ENCODE results near the gene USP7. TPM values are rescaled to one million over a fixed set of nuclear protein-coding genes. Genes with fewer than 3 reads are reported as not detected.

Gene USP7
- polyA plus RNA-seq, 1 of the 3 experiments (the other 2 are of a cell fraction) = 8.6 TPM

DNA sequence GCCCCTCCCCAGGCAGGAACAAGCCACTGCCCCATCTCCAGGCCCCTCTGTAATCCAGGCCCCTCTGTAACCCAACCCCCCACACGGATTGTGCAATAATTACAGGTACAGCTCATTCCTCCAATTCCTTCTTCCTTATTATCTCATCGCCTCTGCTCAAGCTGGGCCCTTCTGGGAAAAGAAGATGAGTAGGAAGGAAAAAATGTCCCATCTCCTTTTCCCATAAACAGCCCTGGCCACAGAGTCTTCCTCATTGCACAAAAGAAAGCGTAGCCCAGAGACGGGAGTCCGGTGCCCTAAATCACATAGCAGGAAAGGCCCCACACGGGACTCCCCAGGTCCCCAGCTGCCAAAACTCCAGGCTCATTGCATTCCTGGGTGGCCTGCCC lies 85.2 kb downstream of the USP7 start:
- DNase-seq = no peak
- ChIA-PET CTCF (interaction anchor here (0.7 to 4.7 kb wide), 9 partner anchors 9 to 311 kb away, joined by 3 to 50 read pairs (median 4); partner anchors contain the start of gene CARHSP1), POLR2A (interaction anchor here (2.4 kb wide), 1 partner anchor 10 kb away, joined by 10 read pairs; the partner anchor contains the start of gene CARHSP1)
- Histone ChIP-seq H3K9ac (peak overlapping the region; percentile 30; the same call in 1 of the 2 replicates), H3K27ac (ENCODE audit: low read depth in 2 of 2, low read length in 1 of 2) (peak overlapping the region in 1 of 2 experiments; percentile 35; a peak in 1 of 4 replicates), H3K9me3 (no peaks in the 10 kb centered on the region), H2AFZ (ENCODE audit: low read depth) (peak overlapping the region; percentile 9; the same call in 1 of the 2 replicates), H3K79me2 (ENCODE audit: insufficient read depth) (no peaks in the 10 kb centered on the region), H3K36me3 (replicated peaks in 1 of 2; ENCODE audit: control insufficient read depth in 1 of 2, insufficient read depth in 2 of 2, low read length in 1 of 2) (no peaks in the 10 kb centered on the region), H4K20me1 (ENCODE audit: insufficient read depth) (no peaks in the 10 kb centered on the region), H3F3A (replicated peaks; ENCODE audit: insufficient read depth) (no peaks in the 10 kb centered on the region), H3K4me3 (ENCODE audit: low read depth in 2 of 2, low read length in 1 of 2) (no peak overlapping the region), H3K27me3 (ENCODE audit: insufficient read depth) (no peaks in the 10 kb centered on the region), H3K9me2 (no peaks in the 10 kb centered on the region), H3K4me1 (ENCODE audit: control insufficient read depth in 1 of 2, insufficient read depth in 2 of 2, low read depth in 1 of 2, low read length in 1 of 2) (peaks cover 0 to 3% of the 10 kb centered on the region in 2 experiments; a peak in 1 of 4 replicates), H3K4me2 (peak overlapping the region; percentile 24; the same call in 1 of the 2 replicates)
- TF ChIP-seq JUND (IDR thresholded peaks at IDR 0.05) = peak; percentile 31; the same call in 1 of the 2 replicates
- peak; percentile 7; the same call in 1 of the 2 replicates for TF ChIP-seq TCF12 (IDR thresholded peaks at IDR 0.05)
- TF ChIP-seq FOSL2 (IDR thresholded peaks at IDR 0.05; ENCODE audit: borderline replicate concordance, low read depth) = peak; percentile 39
- no peak for TF ChIP-seq MXI1 (IDR thresholded peaks at IDR 0.05; ENCODE audit: low read depth, low read length)
- TF ChIP-seq, protein P1, sequence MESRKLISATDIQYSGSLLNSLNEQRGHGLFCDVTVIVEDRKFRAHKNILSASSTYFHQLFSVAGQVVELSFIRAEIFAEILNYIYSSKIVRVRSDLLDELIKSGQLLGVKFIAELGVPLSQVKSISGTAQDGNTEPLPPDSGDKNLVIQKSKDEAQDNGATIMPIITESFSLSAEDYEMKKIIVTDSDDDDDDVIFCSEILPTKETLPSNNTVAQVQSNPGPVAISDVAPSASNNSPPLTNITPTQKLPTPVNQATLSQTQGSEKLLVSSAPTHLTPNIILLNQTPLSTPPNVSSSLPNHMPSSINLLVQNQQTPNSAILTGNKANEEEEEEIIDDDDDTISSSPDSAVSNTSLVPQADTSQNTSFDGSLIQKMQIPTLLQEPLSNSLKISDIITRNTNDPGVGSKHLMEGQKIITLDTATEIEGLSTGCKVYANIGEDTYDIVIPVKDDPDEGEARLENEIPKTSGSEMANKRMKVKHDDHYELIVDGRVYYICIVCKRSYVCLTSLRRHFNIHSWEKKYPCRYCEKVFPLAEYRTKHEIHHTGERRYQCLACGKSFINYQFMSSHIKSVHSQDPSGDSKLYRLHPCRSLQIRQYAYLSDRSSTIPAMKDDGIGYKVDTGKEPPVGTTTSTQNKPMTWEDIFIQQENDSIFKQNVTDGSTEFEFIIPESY (IDR thresholded peaks at IDR 0.05; ENCODE audit: borderline replicate concordance, low read depth) = no peak
- TF ChIP-seq, protein P2, sequence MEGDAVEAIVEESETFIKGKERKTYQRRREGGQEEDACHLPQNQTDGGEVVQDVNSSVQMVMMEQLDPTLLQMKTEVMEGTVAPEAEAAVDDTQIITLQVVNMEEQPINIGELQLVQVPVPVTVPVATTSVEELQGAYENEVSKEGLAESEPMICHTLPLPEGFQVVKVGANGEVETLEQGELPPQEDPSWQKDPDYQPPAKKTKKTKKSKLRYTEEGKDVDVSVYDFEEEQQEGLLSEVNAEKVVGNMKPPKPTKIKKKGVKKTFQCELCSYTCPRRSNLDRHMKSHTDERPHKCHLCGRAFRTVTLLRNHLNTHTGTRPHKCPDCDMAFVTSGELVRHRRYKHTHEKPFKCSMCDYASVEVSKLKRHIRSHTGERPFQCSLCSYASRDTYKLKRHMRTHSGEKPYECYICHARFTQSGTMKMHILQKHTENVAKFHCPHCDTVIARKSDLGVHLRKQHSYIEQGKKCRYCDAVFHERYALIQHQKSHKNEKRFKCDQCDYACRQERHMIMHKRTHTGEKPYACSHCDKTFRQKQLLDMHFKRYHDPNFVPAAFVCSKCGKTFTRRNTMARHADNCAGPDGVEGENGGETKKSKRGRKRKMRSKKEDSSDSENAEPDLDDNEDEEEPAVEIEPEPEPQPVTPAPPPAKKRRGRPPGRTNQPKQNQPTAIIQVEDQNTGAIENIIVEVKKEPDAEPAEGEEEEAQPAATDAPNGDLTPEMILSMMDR (IDR thresholded peaks at IDR 0.05) = no peak
- TF ChIP-seq TEAD4 (IDR thresholded peaks at IDR 0.05; ENCODE audit: borderline replicate concordance, insufficient read depth) = no peak
- TF ChIP-seq TAF1 (IDR thresholded peaks at IDR 0.05; ENCODE audit: borderline replicate concordance, low read depth, low read length) = no peak
- peak; percentile 18; the same call in 1 of the 2 replicates for TF ChIP-seq ELF1 (IDR thresholded peaks at IDR 0.05)
- no peak for TF ChIP-seq FOXM1 (IDR thresholded peaks at IDR 0.05; ENCODE audit: low read depth)
- peak in 1 of 2 experiments; percentile 14; a peak in 1 of 4 replicates for TF ChIP-seq EP300 (IDR thresholded peaks at IDR 0.05; ENCODE audit: borderline replicate concordance in 1 of 2, low read depth in 1 of 2, low read length in 1 of 2)
- TF ChIP-seq RFX5 (IDR thresholded peaks at IDR 0.05; ENCODE audit: low read length) = no peak
- whole genome bisulfite sequencing (ENCODE audit: low lambda C conversion rate) = 24% methylated on average over 6 of the region's 6 CpGs

DNA sequence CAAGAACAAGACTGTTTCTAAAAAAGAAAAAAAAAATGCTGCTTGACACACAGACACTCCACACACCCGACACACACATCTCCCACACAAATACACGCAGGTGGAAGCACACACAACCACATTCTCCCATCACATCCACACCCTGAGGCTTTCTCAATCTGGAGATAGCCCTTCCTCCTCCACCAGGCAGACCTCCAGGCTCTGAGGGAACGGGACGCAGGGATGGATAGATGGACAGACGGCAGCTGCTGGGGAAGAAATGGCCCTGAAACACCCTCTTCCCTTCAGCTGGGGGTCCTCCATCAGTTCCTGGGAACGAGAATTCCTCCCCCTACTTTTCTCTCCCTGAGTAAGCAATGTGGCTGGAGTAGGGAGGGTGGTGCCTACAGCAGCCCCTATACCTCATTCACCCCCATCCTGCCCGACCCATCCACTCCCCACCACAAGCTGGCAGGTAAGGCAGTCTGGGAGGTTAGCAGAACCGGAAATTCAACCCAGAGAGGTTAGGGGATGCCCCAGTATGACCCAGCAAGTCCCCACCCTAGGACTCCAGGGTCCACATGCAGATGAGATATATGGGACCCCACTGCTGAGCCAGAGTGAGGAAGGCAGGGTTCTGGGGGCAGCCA lies 85.7 kb downstream of the USP7 start:
- Histone ChIP-seq H3K4me3 (ENCODE audit: low read depth in 2 of 2, low read length in 1 of 2) (no peak overlapping the region), H2AFZ (ENCODE audit: low read depth) (no peak overlapping the region), H3F3A (replicated peaks; ENCODE audit: insufficient read depth) (no peaks in the 10 kb centered on the region), H3K27me3 (ENCODE audit: insufficient read depth) (no peaks in the 10 kb centered on the region), H3K79me2 (ENCODE audit: insufficient read depth) (no peaks in the 10 kb centered on the region), H3K27ac (ENCODE audit: low read depth in 2 of 2, low read length in 1 of 2) (no peak overlapping the region), H3K36me3 (replicated peaks in 1 of 2; ENCODE audit: control insufficient read depth in 1 of 2, insufficient read depth in 2 of 2, low read length in 1 of 2) (no peaks in the 10 kb centered on the region), H3K9me2 (no peaks in the 10 kb centered on the region), H3K4me2 (peak overlapping the region; percentile 24; the same call in 1 of the 2 replicates), H3K9ac (no peak overlapping the region), H3K9me3 (no peaks in the 10 kb centered on the region), H3K4me1 (ENCODE audit: control insufficient read depth in 1 of 2, insufficient read depth in 2 of 2, low read depth in 1 of 2, low read length in 1 of 2) (peaks cover 0 to 3% of the 10 kb centered on the region in 2 experiments; a peak in 1 of 4 replicates), H4K20me1 (ENCODE audit: insufficient read depth) (no peaks in the 10 kb centered on the region)
- 78% methylated on average over 8 of the region's 8 CpGs for WGBS (ENCODE audit: low lambda C conversion rate)
- no peak for DNase-seq
- TF ChIP-seq RAD21 (IDR thresholded peaks at IDR 0.05; ENCODE audit: low read length) (no peak), ELF1 (IDR thresholded peaks at IDR 0.05) (no peak), TAF1 (IDR thresholded peaks at IDR 0.05; ENCODE audit: borderline replicate concordance, low read depth, low read length) (no peak), EP300 (IDR thresholded peaks at IDR 0.05; ENCODE audit: borderline replicate concordance in 1 of 2, low read depth in 1 of 2, low read length in 1 of 2) (no peak), MXI1 (IDR thresholded peaks at IDR 0.05; ENCODE audit: low read depth, low read length) (no peak), RFX5 (IDR thresholded peaks at IDR 0.05; ENCODE audit: low read length) (no peak), RCOR1 (IDR thresholded peaks at IDR 0.05; ENCODE audit: low read length) (no peak), CHD2 (IDR thresholded peaks at IDR 0.05; ENCODE audit: low read length, partially characterized antibody) (no peak)
- TF ChIP-seq, protein P3, sequence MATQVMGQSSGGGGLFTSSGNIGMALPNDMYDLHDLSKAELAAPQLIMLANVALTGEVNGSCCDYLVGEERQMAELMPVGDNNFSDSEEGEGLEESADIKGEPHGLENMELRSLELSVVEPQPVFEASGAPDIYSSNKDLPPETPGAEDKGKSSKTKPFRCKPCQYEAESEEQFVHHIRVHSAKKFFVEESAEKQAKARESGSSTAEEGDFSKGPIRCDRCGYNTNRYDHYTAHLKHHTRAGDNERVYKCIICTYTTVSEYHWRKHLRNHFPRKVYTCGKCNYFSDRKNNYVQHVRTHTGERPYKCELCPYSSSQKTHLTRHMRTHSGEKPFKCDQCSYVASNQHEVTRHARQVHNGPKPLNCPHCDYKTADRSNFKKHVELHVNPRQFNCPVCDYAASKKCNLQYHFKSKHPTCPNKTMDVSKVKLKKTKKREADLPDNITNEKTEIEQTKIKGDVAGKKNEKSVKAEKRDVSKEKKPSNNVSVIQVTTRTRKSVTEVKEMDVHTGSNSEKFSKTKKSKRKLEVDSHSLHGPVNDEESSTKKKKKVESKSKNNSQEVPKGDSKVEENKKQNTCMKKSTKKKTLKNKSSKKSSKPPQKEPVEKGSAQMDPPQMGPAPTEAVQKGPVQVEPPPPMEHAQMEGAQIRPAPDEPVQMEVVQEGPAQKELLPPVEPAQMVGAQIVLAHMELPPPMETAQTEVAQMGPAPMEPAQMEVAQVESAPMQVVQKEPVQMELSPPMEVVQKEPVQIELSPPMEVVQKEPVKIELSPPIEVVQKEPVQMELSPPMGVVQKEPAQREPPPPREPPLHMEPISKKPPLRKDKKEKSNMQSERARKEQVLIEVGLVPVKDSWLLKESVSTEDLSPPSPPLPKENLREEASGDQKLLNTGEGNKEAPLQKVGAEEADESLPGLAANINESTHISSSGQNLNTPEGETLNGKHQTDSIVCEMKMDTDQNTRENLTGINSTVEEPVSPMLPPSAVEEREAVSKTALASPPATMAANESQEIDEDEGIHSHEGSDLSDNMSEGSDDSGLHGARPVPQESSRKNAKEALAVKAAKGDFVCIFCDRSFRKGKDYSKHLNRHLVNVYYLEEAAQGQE (IDR thresholded peaks at IDR 0.05; ENCODE audit: low read depth, low read length) = no peak
- TF ChIP-seq, protein P4, sequence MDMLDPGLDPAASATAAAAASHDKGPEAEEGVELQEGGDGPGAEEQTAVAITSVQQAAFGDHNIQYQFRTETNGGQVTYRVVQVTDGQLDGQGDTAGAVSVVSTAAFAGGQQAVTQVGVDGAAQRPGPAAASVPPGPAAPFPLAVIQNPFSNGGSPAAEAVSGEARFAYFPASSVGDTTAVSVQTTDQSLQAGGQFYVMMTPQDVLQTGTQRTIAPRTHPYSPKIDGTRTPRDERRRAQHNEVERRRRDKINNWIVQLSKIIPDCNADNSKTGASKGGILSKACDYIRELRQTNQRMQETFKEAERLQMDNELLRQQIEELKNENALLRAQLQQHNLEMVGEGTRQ (IDR thresholded peaks at IDR 0.05; ENCODE audit: borderline replicate concordance, low read depth, low read length) = no peak
- ChIA-PET POLR2A (no interaction called here), CTCF (interaction anchor here (0.7 to 4.7 kb wide), 8 partner anchors 9 to 311 kb away, joined by 3 to 50 read pairs (median 4); partner anchors contain the start of gene CARHSP1)
